Lower leg skin (tissue), 4 donors: ENCODE data around the gene APPL2. TPM values are rescaled to one million over a fixed set of nuclear protein-coding genes. Genes with fewer than 3 reads are reported as not detected.

Source experiments
- DNase-seq, 2 donors: peaks; one replicate each; pipeline ENCODE4 v3.0.0-alpha.2; 2019; ENCODE audit warnings: low spot score in 2 of 2
- H3K4me3 ChIP-seq: fragments of 200-600 bp; sonication (generic); 2 replicates; pipeline ENCODE4 v1.5.1; 2017; ENCODE audit warnings: mild to moderate bottlenecking, low read depth; ENCODE audit not compliant: poor library complexity, severe bottlenecking
- POLR2A ChIP-seq, 2 donors: fragments of 450-650 bp; IDR thresholded peaks; one replicate each; pipeline ENCODE4 v1.6.1; 2016 to 2017; ENCODE audit warnings: antibody characterized with exemption in 2 of 2, mild to moderate bottlenecking in 1 of 2, moderate library complexity in 1 of 2
- WGBS, 2 donors: methylation state at CpG; one replicate each; pipeline ENCODE4 v1.1.5; 2018; 5-methylcytosine and 5-hydroxymethylcytosine counted together
- intact Hi-C: fragments of 100-400 bp; cut with DNase I; formaldehyde crosslinking; loops from one replicate; pipeline ENCODE4 v1.15.0; 2023; ENCODE audit warnings: low total_unique reads
- total RNA-seq, 4 donors: library from RNA; depleted of rRNA; stranded (reverse); fragments of >200 nt; gene quantifications; one replicate each; pipeline ENCODE4 v1.1.0, GENCODE V29; 2016
- TF ChIP-seq, protein P1 (sequence below), 3 donors: fragments of 450-650 bp; IDR thresholded peaks; one replicate each; pipeline ENCODE4 v1.5.1; 2016; ENCODE audit warnings: antibody characterized with exemption in 3 of 3, mild to moderate bottlenecking in 3 of 3, moderate library complexity in 2 of 3

APPL2 gene
- total RNA-seq, 4 donors from 2014 or later, result 76.6 to 170 (median 109) TPM

DNA sequence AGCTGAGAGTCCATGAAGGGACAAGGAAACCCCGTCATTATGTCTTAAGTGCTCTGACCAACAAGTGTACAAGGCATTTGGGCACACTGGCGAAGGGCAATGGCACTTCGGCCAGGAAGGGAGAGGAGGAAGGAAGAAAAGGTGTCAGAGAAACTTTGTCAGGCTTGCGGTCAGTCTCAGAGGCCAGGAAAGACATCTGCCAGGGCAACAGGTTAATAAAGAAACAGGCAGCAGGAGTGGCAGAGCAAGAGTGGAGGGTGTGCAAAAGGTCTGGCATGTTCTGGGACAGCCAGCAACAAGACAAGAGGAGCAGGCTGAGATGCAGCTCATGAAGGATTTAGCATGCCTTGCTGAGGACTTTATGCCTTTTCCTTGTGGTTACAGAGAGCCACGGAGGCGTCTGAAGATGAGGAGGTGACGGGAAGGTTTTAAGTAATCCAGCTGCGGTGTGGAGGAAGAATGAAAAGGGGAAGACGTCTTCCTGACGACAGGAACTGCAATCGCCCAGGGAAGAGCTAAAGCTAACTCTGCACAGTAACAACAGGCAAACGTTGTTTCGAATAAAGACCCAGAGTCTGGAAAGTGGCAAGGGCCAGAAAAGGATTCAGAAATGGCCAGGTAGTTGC is 13.1 kb downstream of the APPL2 start:
- no peak for DNase-seq
- WGBS, 2 donors, result 71 to 77% methylated on average over 13 of the region's 13 CpGs
- TF ChIP-seq, protein P1, sequence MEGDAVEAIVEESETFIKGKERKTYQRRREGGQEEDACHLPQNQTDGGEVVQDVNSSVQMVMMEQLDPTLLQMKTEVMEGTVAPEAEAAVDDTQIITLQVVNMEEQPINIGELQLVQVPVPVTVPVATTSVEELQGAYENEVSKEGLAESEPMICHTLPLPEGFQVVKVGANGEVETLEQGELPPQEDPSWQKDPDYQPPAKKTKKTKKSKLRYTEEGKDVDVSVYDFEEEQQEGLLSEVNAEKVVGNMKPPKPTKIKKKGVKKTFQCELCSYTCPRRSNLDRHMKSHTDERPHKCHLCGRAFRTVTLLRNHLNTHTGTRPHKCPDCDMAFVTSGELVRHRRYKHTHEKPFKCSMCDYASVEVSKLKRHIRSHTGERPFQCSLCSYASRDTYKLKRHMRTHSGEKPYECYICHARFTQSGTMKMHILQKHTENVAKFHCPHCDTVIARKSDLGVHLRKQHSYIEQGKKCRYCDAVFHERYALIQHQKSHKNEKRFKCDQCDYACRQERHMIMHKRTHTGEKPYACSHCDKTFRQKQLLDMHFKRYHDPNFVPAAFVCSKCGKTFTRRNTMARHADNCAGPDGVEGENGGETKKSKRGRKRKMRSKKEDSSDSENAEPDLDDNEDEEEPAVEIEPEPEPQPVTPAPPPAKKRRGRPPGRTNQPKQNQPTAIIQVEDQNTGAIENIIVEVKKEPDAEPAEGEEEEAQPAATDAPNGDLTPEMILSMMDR (IDR thresholded peaks at IDR 0.05), result no peak
- no peak for TF ChIP-seq POLR2A (IDR thresholded peaks at IDR 0.05)
- intact Hi-C loops, result no loop called here
- H3K4me3 ChIP-seq, result no peak overlapping the region

DNA sequence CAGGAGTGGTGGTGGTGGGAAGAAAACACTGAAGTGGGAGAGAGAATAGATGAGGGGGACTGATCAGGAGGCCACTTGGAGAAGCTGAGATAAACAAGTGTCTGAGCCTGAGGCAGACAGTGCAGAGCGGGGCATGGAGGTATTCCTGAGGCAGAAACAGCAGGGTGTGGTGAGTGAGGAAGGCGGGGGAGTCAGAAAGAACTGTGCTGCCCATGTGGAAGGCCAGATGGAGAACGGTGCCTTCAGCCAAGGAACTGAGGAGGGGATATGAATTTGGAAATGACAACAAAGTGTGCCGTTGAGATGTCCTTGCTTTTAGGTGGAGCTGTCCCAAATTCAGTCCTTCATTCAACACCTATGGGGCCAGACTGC is 13.7 kb downstream of the APPL2 start:
- DNase-seq, result no peak
- WGBS, 2 donors, result 60 to 63% methylated on average over 4 of the region's 4 CpGs

DNA sequence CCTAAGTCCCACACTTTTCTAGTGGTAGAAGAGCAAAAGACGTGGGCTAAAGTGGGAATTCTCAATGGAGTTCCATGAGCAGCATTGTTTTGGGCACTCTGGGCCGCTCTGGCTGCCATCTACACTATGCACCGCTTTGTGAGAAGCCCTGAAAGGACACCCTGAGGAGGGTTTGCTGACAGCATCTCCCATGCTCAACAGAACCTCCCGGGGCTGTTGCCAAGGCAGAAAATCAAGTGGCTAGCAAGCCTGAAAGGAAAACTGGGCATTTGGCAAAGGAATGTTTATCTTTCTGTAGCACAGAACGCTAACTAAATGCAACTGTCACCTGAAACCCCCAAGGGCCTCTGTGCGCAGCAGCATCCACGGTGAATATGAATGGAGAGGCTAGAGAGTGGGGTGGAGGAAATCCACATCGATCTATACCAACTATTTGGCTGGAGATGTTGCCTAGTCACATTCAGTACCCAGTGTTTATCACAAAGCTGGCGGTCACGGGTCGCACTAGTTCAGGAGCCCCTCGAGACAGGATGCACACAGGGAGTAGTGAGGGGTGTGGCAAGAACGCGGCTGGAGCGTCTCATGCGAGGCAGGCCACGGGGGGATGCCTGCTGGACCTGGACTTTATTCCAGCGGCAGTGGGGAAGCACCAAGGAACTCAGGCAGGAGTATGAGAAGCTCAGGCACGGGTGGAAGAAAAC is 14.2 kb downstream of the APPL2 start:
- TF ChIP-seq POLR2A (IDR thresholded peaks at IDR 0.05), result no peak
- TF ChIP-seq, protein P1 (IDR thresholded peaks at IDR 0.05), result no peak
- no peak for DNase-seq
- WGBS, 2 donors, result 79 to 84% methylated on average over 18 of the region's 19 CpGs
- H3K4me3 ChIP-seq, result no peak overlapping the region
- intact Hi-C loops, result no loop called here

More for the DNA sequence above, 13.7 kb downstream of the APPL2 start:
- intact Hi-C loops, result no loop called here
- TF ChIP-seq, protein P1 (IDR thresholded peaks at IDR 0.05), result no peak
- no peak for TF ChIP-seq POLR2A (IDR thresholded peaks at IDR 0.05)
- H3K4me3 ChIP-seq, result no peak overlapping the region

DNA sequence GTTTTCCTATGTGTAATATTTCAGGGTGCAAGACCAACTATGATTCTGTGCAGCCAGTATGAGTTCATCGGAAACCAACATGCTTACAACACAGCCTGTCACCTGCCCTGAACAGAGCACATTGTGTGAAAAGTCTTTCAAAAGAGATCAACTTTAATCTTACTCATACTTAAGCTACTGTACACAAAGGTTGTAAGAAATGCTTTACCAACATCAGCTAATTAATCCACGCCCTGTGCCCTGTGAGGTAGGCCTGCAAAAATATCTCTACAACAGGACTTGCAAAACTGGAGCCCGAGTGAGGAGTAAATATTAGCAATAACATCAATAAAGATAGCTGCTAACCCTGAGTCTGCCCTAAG is 15.1 kb downstream of the APPL2 start:
- intact Hi-C loops, result no loop called here
- 79 to 89% methylated on average over 3 of the region's 3 CpGs for WGBS, 2 donors
- no peak for DNase-seq
- TF ChIP-seq, protein P1 (IDR thresholded peaks at IDR 0.05), result no peak
- no peak for TF ChIP-seq POLR2A (IDR thresholded peaks at IDR 0.05)
- H3K4me3 ChIP-seq, result no peak overlapping the region

DNA sequence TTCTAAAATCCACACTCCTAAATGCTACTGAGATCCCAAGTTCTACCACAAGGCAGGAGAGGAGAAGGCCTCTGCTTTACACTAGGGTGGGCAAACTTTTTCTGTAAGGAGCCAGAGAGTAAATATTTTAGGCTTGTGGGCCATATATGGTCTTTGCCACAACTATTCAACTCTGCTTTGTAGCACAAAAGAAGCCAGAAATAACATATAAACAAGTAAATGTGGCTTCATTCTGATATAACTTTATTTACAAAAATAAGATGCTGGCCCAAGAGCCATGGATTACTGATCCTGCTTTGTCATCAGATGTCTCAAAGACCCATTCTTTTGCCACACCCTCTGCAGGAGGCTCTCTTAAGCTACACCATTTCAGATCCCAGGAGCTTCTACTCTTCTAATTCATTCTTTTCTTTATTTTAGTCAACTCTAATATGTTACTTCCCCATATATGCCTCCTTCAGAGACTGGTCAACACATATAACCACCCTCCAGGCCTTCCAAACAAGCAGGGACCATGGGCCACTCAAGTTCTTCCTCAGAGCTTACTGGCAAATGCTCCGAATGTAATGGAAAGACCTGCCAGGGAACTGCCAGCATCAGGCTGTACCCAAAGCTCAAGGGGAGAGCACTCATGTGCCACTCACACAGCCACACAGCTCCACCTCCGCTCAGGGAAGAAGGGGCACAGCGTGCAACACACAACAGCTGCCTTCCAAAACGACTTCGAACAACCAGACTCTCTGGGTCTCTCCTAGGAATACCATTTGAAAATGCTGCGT is 15.6 kb downstream of the APPL2 start:
- TF ChIP-seq, protein P1 (IDR thresholded peaks at IDR 0.05), result no peak
- TF ChIP-seq POLR2A (IDR thresholded peaks at IDR 0.05), result no peak
- no peak overlapping the region for H3K4me3 ChIP-seq
- intact Hi-C loops, result no loop called here
- WGBS, 2 donors, result 87 to 92% methylated on average over 6 of the region's 6 CpGs
- no peak for DNase-seq
